Fibroblast of pulmonary artery (primary cell): ENCODE measurements around the gene SLC43A2.
A peak's percentile ranks its signal among the peaks of the same experiment; 100 is the strongest.

Experiments used
- DNase-seq: peaks from one replicate; pipeline ENCODE4 v3.0.0-alpha.2; 2010; ENCODE audit warnings: low read depth
- H3K4me3 ChIP-seq: replicated peaks from 2 replicates; pipeline ENCODE4 v1.5.1; 2011; ENCODE audit warnings: low read depth, mild to moderate bottlenecking, control low read depth, low read length, moderate library complexity
- CTCF ChIP-seq: IDR thresholded peaks from 2 replicates; pipeline ENCODE4 v1.5.1; 2011; ENCODE audit warnings: mild to moderate bottlenecking, control low read depth, low read length, inconsistent platforms; ENCODE audit errors: missing control alignments

Gene SLC43A2

GRCh38 chr17:1617620-1618174 is 10.9 kb downstream of the SLC43A2 start:
- H3K4me3 ChIP-seq: no peak overlapping the region
- peak; percentile 12 for TF ChIP-seq CTCF
- DNase-seq: peak; percentile 89

- no peak for TF ChIP-seq CTCF
- DNase-seq: no peak
- H3K4me3 ChIP-seq: no peak overlapping the region
These were observed 12.5 kb downstream of the SLC43A2 start for GRCh38 chr17:1616101-1616500.

DNA sequence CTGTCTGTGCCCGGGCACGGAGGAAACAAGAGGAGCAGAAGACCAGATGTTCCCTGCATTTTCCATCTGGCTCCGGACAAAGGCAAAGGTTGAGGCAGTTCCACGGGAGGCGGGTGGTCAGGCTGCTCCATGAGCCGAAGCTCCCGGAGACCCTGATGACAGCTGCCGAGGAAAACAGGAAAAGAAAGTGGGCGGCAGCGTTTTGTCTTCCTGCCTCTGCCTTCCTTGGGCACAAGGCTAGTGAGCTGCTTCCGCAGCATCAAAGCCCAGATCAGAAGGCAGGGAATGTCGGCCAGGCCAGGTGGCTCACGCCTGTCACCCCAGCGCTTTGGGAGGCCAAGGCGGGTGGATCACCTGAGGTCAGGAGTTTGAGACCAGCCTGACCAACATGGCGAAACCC is 16.2 kb downstream of the SLC43A2 start:
- no peak for TF ChIP-seq CTCF
- H3K4me3 ChIP-seq: no peak overlapping the region
- no peak for DNase-seq

DNA sequence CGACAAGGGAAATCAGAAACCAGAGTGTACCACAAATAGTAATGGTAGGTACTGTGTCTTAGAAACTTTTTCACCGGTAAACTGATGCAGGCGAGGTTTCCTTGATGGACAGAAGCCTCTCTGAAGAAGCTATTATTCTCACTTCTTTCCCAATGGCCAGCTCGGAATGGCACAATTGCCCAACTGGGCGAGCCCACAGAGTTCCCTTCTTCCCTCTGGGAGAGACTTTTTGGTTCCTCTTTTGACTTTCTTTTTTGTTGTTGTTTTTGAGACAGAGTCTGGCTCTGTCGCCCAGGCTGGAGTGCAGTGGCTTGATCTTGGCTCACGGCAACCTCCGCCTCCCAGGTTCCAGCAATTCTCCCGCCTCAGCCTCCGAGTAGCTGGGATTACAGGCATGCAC is 16.9 kb downstream of the SLC43A2 start:
- no peak overlapping the region for H3K4me3 ChIP-seq
- no peak for TF ChIP-seq CTCF
- DNase-seq: no peak

DNA sequence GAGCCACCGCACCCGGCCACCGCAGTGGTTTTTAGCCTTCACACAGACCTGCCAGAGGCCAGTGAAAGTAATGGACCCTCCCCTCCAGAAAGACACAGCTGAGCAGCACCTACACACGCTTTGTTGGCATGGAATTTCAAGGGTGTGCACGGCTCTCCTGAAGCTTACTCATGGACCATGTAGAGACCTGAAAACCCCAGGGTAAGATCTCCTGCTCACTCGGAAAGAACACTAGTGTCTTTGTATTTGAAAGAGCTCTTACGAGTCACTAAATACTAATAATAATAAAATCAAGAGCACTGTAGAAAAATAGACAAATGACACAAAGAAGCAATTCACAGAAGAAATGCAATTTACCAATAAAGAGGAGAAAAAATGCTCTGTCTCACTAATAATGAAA is 20.0 kb downstream of the SLC43A2 start:
- no peak for TF ChIP-seq CTCF
- H3K4me3 ChIP-seq: no peak overlapping the region
- DNase-seq: no peak

DNA sequence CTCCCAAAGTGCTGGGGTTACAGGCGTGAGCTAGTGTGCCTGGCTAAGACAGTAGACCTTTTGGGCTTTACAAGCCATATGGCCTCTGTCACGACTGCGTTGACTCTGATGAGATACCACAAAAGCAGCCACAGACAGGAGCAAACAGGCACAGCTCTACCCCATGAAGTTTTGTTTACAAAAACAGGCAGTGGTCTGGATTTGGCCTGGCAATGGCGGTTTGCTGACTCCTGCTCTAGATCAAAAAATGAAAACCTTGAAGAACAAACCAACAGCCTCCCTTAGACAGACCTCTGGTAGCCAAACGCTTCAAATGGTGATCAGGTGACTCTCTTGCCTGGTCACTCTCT is 20.7 kb downstream of the SLC43A2 start:
- no peak for DNase-seq
- TF ChIP-seq CTCF: no peak
- H3K4me3 ChIP-seq: no peak overlapping the region

DNA sequence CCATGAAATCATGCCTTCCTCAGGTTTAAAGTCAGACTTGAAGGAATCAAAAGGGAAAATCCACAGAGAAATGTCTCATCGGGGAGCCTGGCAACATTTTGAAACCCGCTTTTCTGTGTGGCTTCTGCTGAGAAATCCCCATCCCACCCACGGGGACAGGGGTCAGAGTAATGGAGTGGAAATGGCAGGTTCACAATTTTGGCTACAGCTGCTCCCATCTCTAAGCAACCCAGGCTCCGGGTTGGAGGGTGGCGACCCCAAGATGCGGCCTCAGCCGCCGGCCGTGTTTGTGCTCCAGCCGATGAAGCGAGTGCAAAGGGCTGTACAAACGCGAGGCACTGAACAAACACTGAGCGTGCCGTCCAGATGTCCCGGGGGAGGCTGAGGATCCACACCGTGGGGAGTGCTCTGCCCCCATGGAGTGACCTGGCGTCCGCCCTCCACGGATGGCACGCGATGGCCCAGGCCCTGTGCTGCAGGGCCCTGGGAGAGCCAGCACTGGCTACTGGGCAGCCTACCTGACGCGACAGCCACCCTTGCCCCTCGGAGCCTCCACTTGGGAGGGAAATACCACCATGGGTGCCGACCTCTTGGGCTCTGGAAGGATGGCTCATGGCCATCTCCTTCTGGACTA is 22.2 kb downstream of the SLC43A2 start:
- DNase-seq: no peak
- TF ChIP-seq CTCF: no peak
- H3K4me3 ChIP-seq: no peak overlapping the region
